Stimulated activated CD4-positive, alpha-beta T cell treated with anti-CD3 and anti-CD28 coated beads, Interleukin-4, amount 100 ng/mL, for 24 hours (primary cell): Measurements from ENCODE around the gene ANKRD23.

Source experiments
- DNase-seq: peaks from one replicate; pipeline ENCODE4 v3.0.0-alpha.2; 2020

Gene ANKRD23

DNA sequence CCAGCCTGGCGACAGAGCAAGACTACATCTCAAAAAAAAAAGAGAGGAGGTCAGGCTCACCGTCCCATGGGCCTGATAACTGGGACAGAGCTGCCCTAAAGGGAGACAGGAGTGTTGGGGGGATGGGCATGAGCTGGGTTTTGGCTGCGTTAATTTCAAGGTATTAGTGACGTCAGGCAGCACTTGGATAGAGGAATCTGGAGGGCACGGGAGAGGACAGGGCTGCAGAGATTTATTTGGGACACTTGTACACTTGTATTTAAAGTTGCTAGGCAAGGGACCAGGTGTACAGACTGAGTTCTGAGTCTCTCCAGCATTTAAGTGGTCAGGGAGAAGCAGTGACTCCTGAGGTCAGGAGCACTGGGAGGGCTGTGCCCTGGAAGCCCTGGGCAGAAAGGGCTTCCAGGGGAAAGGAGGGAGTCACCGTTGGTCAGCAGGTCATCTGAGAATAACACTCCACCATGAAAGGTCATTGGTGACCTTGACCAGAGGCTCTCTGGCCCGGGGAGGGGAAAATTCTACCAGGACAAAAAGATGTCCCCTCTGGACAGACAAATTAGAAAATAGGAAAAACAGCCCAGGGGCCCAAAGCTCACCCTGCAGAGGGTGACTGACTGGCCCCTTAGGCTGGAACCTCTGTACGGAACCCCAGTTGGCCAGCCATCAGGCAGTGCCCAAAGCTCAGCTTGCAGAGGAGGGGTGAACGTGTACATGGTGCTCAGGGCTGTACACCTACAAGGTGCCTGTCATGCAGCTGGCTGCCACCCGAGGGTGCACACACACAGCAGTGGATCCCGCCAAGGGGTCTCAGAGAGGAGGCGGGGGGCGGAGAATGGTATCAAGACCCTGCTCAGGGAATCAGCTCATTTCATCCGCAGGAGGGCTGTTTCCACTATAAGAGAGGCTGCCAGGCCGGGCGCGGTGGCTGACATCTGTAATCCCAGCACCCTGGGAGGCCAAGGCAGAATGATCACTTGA is 50.8 kb downstream of the ANKRD23 start:
- no peak for DNase-seq

DNA sequence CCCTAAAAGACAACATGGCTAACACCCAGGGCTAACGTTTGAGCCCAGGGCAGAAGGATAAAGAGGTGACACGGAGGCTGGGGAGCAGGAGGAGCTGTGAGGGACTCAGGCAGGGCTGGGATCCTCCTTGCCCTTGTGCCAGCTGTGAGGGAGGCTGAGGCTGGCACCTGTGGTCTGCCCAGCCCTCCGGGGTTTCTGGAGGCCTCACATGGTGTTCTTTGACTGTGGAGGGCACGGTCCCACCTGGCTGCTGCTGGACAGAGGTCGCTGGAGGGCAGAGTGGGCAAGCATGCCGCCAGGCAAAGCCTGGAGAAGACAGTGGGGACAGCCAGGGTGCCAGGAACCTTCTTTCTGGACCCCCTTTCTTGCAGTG is 54.6 kb downstream of the ANKRD23 start:
- no peak for DNase-seq

DNA sequence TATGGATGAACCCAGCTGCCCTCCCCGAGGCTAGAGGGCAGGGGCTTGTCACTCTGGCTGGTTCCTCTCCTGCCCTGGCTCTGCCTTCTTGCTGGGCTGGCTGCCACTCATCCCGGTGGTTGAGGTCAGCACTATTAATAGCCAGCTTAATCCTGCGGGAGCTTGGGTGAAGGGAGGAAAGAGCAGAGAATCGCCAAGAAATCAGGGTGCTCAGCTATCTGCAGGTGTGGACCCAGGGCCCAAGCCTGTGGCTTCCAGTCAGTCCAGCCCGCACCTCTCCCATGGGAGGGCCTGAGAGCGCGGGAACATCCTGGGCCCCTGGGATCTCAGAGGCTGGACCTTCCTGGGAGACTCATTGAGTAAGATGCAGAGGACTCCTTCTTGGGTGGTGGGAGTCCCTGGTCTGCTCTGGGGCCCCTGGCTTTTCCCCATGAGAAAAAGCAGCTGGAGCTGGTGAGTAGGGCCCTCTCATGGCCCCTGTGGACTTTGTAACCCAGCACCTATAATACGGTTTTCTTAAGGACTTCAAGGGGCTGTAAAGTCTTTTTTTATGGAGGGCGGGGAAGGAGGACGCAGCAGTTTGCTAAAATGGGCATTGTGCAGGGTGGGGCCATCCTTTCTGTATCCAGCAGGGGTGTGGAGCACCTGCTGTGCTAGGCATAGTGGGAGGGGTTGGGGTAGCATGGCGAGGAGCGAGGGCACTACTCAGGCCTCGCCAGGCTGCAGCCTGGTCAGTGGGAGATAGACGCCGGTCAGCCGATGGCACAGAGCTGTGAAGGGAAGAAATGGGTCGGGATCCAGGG is 55.2 kb downstream of the ANKRD23 start:
- DNase-seq, result no peak
